ENCODE data around the gene WNK2.

Gene WNK2

DNA sequence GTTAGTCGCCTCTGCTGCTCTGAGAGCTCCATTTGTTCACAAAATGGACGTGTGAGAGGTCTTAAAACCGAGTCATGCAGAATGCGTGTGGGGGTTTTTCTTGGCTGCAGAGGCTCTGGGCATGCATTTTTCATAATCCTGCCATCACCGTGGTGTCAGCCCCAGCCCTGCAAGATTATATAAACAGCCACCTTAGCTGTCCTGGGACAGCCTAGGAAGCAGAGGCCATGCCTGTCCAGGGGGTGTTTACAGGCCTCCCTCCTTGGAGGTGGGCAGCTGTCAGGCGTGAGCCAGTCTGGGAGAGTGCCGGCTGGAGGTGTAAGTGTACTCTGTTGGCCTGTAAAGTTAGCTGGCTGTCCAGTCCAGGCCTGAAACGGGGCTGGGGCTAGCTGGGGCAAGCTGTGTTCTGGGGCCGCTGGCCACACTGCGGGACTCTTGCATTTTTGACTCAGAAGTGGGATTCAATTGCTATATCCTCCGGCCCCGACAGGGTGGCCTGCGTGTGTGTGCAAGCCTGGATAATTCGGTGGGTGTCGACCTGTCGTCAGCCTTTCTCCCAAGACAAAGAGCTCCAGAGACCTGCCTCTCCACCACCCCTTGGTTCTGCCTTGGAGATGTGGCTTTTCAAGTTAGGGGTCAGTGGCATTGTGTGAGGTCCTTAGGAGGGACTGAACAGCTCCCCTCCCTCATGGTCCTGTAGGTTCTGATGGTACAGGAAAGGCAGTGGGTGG, 2.4 kb downstream of the WNK2 start:
- no peak for DNase-seq

DNA sequence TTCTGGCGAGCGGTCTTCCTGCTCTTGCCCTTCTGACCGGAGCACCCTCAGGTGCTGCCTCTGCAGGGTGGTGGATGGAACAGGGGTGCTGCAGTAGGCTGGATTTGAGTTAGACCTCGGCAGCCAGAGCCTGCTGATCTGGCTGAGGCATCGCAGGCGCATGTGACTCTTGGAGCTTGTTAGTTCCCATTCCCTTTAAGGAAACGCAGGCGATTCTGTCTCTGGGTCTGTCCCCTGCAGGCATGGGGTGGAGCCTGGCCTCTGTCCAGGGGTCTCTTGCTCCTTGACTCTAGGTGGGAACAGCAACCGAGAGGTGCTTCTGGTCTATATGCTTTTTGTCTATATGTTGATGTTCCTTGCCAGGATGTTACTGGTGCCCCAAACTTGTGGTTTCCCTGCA, 3.1 kb downstream of the WNK2 start:
- DNase-seq = no peak

DNA sequence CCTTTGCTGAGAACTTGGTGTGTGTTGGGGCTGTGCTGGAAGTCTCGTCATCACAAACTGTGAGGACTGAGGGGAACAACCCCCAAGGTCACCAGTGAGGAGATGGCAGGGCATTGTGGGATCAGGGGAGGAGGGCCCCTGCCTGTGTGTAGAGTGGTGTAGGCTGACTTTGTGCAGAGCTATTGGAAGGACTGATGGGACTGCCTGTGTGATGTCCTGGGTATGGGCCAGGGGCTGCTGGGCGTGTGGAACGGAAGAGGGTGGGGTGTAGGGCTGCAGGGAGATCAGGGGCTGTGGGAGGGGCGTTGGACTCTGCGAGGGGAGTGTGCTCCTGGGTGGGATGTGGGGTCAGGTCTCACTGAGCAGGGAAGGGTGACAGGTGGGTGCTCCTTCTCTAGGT, 3.6 kb downstream of the WNK2 start:
- no peak for DNase-seq

DNA sequence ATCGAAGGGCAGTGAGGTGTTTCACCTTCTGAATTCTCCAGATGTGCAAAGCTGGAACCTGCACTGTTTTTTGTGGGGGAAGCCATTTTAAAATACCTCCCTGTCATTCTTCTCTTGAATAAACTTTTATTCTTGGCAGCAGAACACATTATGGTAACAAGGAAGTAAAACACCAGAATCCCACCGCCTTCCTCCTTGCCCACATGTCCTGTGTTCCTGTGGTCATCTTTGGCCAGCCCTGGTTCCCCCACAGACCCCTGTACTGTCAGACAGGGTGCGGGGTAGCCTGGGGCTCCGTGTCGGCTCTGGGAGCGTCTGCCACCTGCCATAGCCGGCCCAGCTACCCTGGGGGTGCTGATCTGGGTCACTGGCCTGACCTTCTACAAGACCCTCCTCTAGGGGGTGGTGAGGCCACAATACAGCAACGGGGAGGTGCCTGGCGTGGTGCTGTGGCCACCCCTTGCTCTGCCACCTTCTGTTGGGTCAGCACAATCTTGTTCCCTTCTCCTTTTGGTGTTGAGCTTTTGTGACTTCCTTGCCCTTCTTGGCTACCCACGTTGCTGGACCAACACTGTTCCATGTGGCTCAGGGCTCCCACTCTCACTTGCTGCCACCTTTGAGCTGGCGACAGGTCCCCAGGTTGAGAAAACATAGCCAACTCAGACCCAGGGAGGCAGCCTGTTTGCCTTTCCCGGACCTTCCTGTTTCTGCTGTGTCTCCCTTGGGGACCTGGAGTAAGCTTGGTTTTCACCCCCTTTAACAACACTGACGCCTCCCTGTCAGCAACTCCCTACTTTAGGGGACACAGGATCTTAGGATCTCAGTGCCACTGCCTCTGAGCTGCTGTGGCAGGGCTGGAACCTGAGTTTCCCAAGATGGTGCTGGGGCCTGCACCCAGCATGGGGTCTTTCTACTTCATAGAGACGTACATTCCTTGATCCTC, 4.8 kb downstream of the WNK2 start:
- no peak for DNase-seq

DNA sequence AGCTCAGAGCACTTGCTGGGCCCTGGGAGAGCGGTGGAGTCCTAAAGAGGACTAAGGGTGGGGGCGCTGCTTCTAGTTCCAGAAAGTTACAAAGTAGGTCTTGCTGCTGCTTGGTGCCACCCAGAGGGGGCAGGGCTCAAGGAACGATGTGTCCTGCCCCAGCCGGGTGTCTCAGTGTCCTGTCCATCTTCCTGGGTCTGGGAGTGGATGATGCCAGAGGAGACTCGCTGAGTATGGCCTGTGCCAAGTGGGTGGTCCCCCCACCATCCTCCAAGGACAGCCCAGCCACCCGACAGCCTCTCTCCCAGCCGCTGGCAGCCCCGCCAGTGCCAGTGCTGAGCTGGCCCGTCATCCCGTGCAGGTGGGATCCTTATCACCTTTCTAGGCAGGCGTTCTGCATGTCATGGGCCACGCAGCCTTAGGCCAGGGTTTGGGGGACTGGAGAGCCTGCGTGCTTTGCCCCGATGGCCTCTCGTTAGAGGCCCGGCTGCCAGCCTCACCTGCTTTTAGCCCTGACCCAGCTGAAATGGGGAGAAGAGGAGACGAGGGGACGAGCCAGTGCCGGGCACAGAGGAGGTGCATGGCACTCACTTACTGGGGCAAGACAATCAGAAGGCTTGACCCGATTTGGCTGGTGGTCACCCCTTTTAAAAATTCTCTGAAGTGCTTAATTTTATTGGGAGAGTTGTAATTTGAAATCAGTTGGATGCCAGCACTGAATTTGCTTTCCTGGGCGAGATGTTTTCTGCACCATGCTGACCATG, 5.6 kb downstream of the WNK2 start:
- no peak for DNase-seq

DNA sequence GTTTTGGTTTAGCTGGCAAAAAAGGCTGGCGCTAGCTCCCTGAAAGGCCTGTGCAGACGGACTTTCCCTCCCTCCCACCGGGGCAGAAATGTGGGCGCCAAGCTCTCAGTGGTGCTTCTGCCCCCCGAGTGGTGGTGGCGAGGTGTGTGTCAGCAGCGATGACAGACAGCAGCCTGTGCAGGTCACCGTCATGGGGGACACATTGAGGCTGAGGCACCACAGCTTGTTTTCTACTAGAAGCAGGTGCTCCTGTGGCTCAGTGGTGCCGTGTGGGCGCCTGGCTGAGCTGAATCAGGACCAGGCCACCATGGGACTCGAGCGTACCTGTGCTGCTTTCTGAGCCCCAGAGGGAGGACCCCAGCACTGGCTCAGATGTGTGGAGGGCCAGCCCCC, 6.2 kb downstream of the WNK2 start:
- no peak for DNase-seq

DNA sequence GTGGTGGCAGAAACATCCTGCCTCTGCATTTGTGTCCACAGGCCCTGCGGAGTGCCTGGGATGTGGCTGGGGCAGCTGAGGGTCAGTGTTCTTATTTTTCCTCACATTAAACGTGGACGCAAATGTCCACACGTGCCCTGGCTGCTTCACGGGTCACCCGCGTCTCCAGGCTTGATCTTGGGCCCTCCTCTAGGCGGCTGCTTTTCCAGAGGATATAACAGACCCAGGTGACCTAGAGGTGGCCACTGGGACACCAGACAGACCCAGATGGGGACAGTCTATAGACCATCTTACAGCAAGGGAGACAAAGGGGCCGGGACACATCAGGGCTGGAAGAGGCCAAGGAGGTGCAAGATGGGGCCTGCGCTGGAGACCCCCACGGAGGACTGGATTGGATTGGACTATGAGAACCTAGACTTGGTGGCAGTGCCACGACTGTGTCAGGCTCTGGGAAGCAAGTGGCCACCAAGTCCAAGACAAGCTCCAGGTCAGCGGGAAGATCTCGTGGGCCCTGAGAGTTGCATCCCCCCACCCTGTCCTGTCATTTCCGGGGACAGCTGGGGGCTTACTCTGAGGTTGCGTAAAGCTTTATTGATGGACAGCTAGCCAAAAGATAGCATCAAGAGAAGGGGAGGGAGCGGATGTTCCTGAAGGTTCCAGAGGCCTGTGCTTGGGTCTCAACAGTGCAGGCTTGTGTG, 6.9 kb downstream of the WNK2 start:
- no peak for DNase-seq

DNA sequence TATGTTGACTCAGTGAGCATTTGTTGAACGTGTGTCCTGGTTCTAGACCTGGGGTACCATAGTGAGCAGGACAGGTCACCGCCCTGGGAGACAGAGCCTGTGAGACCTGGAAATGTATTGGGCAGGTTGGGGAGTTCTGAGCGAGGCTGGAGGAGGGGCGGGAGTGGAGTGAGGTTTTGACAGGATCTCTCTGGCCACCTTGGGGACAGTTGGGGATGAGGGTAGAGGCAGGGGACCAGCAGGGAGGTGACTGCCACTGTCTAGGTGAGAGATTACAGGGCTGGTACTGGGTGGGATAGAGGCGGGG, 7.4 kb downstream of the WNK2 start:
- DNase-seq = no peak

DNA sequence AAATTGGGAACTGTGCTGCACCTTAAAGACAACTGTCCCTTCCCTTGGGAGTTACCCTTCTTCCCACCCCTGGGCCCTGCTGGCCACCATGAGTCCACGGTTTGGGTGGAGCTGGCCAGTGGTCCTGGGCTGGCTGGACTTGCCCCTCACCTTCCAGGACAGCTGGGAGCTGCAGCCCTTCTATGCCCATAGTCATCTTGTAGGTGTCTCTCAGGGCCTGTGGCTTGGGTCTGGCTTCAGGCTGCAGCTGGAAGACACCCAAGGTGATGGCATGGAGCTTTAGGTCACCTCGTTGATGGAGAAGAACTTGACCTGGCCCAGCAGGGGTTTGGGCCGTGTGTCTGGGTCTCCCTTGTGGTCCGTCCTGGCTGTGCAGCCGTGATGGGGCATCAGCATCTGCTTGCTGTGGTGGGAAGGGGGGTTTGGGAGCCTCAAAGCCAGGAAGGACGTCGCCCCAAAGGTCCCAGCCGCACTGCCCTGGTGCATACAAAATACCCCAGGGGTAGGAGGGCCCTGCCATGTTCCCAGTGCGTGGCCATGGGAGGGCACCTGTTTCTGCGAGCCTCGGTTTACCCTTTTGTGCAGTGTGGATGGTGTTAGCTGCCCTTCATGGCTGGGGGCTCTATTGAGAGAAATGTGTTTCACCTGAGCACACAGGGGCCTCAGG, 8.9 kb downstream of the WNK2 start:
- DNase-seq = no peak

DNA sequence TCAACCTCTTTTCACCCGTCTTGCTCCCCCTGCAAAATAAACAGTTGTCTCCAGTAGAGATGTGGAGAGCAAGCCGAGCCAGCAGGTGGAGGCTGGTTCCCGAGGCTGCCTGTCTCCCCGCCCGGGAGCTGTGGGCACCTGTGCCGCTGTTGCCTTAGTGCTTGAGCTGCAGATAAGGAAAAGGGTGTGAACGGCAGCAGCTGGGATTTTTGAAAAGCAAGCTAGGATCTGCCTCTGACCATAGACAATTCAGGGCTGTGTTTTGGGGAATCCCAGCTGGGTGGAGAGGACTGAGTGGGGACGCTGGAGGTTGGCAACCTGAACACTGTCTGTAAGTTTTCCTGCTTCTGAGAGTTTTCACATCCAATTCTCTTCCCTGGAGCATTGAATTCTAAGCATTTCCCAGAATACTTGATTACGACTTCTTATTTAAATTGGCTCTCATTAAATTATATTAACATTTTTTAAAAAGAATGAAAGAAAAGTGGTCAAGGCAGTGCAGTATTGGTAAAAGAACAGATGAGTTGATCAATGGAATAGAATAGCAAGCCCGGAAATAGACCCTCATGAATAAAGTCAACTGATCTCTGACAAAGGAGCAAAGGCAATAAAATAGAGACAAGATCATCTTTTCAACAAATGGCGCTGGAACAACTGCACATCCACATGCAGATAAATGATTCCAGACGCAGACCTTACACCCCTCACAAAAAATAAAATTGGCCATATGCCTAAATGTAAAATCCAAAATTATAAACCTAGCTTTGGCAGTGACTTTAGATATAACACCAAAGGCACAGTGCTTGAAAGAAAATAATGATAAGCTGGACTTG, 9.7 kb downstream of the WNK2 start:
- peak; percentile 79 for DNase-seq

DNA sequence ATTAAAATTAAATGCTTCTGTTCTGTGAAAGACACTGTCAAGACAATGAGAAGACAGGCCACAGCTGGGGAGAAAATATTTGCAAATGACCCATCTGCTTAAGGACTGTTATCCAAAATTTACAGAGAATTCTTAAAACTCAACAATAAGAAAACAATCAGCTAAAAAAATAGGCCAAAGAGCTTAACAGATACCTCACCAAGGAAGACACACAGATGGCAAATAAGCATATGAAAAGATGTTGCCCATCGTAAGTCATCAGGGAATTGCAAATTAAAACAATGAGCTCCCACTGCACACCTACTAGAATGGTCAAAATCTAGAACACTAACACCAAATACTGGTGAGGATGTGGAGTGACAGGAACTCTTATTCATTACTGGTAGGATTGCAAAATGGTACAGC, 10.3 kb downstream of the WNK2 start:
- no peak for DNase-seq

DNA sequence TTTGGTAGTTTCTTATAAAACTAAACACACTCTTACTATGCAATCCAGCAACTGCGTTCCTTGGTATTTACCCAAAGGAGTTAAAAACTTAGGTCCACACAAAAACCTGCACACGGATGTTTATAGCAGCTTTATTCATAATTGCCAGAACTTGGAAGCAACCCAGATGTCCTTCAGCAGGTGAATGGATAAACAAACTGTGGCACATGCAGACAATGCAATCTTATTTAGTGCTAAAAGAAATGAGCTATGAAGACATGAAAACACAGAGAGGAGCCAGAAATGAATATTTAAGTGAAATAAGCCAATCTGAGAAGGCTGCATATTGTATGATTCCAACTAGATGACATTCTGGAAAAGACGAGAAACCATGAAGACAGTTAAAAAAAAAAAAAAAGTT, 10.7 kb downstream of the WNK2 start:
- DNase-seq = peak; percentile 42

DNA sequence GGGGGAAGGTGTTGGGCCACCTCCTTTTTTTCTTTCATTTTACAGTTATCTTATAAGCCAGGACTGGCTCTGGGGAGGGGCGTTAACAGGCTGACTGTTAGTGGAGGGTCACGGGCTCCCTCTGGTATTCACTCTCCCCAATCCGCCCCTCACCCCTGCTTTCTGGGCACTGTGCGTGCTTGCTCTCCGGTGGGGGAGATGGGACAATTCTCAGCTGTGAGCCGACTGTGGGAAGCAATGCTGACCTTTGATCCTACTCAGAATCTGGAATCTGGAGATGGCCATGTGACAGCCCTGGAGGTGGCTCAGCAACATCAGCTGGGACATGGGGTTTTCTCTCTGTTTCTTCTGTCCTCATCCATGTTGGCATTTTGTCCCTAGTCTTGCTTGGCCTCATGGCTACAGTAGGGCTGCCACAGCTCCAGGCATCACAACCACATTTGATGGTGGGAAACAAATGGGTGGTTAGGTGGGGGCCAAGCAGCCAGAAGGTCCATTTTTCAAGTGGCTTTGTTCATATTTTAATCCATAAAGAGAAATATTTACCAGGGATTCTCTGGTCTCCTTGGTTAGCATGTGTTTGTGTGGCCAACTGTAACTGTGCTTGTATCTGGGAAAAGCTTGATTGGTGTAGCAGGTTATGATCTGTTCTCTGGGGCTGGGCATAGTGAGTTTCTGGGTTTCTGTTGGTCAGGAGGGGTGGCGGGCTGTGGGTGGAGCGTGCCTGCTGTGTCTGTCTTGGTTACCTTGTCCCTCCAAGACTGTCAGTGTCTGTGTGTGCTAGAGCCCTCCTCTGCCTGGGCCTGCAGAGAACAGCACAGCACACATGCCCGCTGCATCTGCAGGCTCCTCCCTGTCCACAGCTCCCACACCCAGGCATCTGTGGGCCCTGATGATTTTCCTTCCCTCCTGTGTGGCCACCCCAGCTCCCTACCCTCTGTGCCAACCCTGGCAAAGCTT, 12.4 kb downstream of the WNK2 start:
- DNase-seq = no peak

DNA sequence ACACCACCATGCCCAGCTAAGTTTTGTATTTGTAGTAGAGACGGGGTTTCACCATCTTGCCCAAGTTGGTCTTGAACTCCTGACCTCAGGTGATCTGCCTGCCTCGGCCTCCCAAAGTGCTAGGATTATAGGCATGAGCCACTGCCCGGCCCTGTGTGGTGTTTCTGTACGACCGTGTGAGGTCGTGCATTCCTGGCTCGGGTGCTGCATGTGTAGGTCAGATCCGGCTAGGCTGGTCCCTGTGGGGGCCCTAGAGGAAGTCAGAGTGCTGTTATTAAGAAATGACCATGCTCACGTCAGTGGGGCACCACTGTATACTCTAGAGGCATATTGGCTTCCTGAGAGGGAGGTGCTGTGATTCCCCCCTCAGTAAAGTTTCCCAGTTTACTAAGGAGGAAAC, 13.7 kb downstream of the WNK2 start:
- DNase-seq = no peak

DNA sequence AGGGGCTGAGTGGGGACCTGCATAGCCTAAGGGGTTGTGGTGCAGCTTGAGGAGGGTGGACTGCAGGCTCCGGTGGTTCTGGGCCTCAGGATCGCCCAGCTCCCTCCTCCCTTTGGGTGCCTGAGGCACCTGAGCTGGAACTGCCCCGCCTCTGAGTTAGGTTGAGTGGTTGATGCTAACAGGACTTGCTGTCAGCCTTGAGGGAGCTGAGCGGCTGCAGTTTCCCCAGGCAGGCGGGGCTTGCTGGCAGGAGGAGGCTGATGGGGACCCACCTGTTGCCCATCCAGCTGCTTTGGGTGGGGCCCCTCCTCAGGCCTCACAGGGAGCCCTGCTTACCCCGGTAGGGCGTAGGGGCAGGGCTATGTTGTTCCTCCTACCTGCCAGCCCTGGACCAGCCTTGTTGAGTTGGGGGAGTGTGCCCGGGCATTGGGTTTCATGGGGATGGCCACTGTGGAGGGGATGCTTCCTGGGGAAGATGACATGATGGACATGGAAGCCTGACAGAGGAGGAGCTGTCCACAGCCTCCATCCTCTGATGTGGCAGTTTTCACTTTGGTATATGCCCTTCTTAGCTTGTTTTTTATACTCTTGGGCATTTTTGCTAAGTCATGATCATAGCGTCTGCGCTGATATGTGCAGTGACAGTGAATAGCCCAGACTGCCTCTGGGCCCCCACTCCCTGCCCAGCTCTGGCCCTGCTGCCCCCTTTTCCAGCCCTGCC, 14.3 kb downstream of the WNK2 start:
- DNase-seq = peak; percentile 27

DNA sequence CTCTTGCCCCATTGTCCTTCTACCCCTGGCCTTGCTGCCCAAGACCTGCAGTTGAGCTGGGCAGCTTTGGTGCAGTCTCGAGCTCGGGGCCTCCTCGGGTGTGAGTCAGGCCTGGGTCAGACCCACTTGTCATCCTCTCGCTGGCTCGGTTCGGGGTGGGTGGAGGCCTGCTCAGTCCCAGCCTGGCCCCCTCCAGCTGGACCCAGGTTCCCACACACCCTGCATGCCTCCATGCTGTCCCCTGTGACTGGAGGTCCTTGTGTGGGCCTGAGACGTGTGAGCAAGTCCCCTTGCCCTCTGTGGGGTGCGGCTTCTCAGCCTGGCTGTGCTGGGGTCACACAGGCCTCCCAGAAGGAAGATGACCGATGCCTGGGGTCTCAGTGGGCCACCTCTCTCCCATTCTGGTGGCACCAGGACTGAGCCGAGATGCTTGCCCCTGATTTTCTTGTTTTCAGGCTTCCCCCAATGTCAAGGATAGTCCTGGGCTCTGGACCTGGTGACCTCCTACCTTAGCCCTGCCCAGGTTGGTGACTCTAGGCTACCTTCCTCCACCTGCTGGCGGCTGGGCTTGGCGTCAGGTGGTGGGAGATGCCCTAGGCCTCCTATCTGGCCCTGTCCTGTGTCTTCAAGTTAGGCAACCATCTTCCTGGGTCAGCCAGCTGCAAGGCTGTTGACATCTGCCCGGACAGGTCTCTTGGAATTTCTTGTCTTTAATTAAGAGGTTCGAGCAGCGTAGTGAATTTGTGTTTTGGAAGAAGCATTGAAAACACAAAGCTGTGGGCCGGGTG, 15.1 kb downstream of the WNK2 start:
- DNase-seq = no peak

DNA sequence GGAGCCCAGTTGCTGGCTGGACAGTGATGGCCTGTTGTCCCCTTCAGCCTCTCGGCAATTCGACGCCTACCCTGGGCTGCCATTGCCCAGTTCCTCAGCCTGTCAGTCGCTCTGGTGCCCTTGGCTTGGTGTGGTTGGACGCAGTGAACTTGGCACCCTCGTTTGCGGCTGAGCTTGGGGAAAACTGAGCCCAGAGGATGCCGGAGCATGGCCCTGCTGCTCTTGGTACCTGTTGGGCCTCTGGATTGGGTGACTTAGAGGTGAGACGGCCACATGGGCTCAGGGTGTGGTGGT, 16.5 kb downstream of the WNK2 start:
- no peak for DNase-seq

DNA sequence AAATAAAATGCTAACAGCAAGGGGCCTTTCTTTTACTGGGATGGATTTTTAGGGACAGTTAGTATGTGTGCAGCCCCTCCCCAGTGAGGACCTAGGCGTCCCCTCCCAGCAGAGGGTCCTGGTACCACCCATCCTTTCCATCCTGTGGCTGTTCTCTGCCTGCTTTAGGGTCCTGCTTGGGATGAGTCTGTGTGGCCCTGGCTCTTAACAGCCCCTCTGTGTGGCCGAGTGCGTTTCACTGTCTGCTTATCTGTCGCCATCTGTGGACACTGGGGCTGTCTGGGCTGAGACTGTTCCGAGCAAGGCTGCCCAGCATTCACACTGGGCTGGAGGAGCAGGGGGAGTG, 17.0 kb downstream of the WNK2 start:
- no peak for DNase-seq

DNA sequence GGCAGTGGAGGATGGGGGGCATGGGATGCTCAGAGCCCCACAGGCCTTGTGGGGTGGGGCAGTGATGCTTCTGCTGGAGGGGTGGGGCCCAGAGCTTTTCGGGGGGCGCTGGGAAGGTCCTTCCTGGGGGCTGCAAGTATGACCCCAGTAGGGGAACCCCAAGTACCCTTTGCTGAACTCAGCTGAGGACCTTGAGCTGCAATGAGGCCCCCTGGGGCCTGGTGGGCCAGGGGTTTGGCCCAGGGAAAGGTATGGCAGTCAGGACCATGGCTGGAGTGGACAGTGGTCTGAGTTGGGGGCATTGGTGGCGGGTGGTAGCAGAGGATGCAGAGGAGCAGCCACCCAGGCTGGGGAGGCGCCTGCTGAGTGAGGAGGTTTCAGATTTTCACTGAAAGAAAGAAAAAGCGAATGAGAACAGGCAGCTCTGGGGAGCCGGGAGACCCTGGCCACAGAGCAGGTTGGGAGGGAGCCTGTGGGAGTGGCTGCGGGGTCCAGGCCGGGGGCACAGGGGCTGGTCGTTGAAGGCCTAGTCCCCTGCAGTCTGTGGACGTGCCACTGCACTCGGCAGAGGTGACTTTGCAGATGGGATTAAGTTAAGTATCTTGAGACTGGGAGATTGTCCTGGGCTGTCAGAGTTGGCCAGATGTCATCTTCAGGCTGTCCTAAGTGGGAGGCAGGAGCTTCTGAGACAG, 19.2 kb downstream of the WNK2 start:
- DNase-seq = no peak

Measured in DMS153 (cell line).